Smooth muscle cell (in vitro differentiated cells): ENCODE data around the gene ARL15. TPM values are rescaled to one million over a fixed set of nuclear protein-coding genes. Genes with fewer than 3 reads are reported as not detected.
A peak's percentile ranks its signal among the peaks of the same experiment; 100 is the strongest.

Experiments
- DNase-seq: peaks from one replicate; lab custom pipeline; 2025; ENCODE audit not compliant: unreplicated experiment; lab: John Stamatoyannopoulos, UW
- H2AFZ ChIP-seq: fragments of 200-600 bp; sonication (generic); 2 replicates; pipeline ENCODE4 v1.6.0; 2016; ENCODE audit warnings: antibody characterized with exemption, low read depth, mild to moderate bottlenecking
- H3F3A ChIP-seq: fragments of 200-600 bp; sonication (generic); 2 replicates; pipeline ENCODE4 v1.6.0; 2017; ENCODE audit warnings: antibody characterized with exemption, low read depth
- H3K27ac ChIP-seq: fragments of 200-600 bp; sonication (generic); 2 replicates; pipeline ENCODE4 v1.5.1; 2016; ENCODE audit warnings: low read depth, mild to moderate bottlenecking
- H3K27me3 ChIP-seq: fragments of 200-600 bp; sonication (generic); 2 replicates; pipeline ENCODE4 v1.6.1; 2016; ENCODE audit warnings: low read depth, mild to moderate bottlenecking
- H3K36me3 ChIP-seq: fragments of 200-600 bp; sonication (generic); 2 replicates; pipeline ENCODE4 v1.5.1; 2016; ENCODE audit warnings: low read depth
- H3K4me1 ChIP-seq: fragments of 200-600 bp; sonication (generic); 2 replicates; pipeline ENCODE4 v1.5.1; 2016; ENCODE audit warnings: low read depth
- H3K4me2 ChIP-seq: fragments of 200-600 bp; sonication (generic); 2 replicates; pipeline ENCODE4 v1.6.0; 2016; ENCODE audit warnings: mild to moderate bottlenecking
- H3K4me3 ChIP-seq: fragments of 200-600 bp; sonication (generic); 2 replicates; pipeline ENCODE4 v1.5.1; 2016; ENCODE audit warnings: mild to moderate bottlenecking
- H3K79me2 ChIP-seq: fragments of 200-600 bp; sonication (generic); 2 replicates; pipeline ENCODE4 v1.6.0; 2016; ENCODE audit warnings: low read depth, mild to moderate bottlenecking
- H3K9ac ChIP-seq: fragments of 200-600 bp; sonication (generic); 2 replicates; pipeline ENCODE4 v1.6.0; 2016; ENCODE audit warnings: low read depth
- H3K9me3 ChIP-seq: fragments of 200-600 bp; sonication (generic); replicated peaks from 2 replicates; pipeline ENCODE4 v1.5.1; 2016; ENCODE audit warnings: low read depth
- H4K20me1 ChIP-seq: fragments of 200-600 bp; sonication (generic); 2 replicates; pipeline ENCODE4 v1.6.0; 2016; ENCODE audit warnings: low read depth
- WGBS: methylation state at CpG from one replicate; pipeline ENCODE4 v1.1.7; 2016; ENCODE audit warnings: low lambda C conversion rate; 5-methylcytosine and 5-hydroxymethylcytosine counted together
- polyA plus RNA-seq: library from polyadenylated mRNA; unstranded; fragments of >200 nt; fragmentation: Nextera tagmentation; extraction: Ambion mirVana; gene quantifications from 2 replicates; pipeline ENCODE4 v1.2.1, GENCODE V29; 2016
- total RNA-seq: library from RNA; depleted of rRNA; stranded (reverse); fragments of >200 nt; gene quantifications from 2 replicates; pipeline ENCODE4 v1.2.3, GENCODE V29; 2014
- TF ChIP-seq, protein P1 (sequence below): fragments of 200-600 bp; sonication (generic); IDR thresholded peaks from 2 replicates; pipeline ENCODE4 v1.5.1; 2017; ENCODE audit warnings: borderline replicate concordance, mild to moderate bottlenecking, antibody characterized with exemption; ENCODE audit not compliant: insufficient read depth, poor library complexity, severe bottlenecking

Gene ARL15
- total and polyA plus RNA-seq, 2 experiments from 2014 or later: 9.8 to 51.1 TPM

DNA sequence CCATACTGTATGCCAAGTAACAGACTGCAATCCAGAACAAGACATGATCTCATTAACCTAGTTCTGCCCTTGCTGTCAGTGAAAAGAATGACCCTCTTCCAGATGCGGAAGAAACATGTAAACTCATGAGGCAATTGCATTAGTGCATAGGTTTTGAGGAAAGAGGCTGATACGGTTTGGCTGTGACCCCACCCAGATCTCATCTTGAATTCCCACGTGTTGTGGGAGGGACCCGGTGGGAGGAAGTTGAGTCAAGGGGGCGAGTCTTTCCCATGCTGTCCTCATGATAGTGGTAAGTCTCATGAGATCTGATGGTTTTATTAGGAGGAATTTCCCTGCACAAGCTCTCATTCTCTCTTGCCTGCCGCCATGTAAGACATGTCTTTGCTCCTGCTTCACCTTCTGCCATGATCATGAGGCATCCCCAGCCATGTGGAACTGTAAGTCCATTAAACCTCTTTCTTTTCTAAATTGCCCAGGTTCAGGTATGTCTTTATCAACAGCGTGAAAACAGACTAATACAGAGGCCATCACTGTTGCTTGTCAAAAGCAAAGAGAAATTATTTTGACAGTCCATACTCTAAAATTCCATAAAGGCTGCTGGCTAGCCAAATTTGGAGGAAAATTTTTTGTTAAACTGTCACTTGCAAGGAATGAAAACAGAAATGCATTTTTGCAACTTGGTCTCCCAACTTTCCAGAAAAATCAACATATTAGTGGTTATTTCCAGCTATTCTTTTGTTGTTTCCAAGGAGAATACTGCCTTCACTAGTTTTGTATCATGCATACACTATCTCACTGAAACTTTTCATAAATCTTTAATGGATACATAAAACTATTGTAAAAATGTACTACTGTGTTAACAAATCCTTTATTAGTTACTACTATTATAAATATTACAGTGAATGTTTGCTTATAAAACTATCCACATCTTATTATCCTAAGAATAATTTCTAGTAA lies 3.2 kb upstream of the ARL15 start:
- H3K79me2 ChIP-seq: peaks cover 9% of the 10 kb centered on the region
- DNase-seq: no peak
- TF ChIP-seq, protein P1, sequence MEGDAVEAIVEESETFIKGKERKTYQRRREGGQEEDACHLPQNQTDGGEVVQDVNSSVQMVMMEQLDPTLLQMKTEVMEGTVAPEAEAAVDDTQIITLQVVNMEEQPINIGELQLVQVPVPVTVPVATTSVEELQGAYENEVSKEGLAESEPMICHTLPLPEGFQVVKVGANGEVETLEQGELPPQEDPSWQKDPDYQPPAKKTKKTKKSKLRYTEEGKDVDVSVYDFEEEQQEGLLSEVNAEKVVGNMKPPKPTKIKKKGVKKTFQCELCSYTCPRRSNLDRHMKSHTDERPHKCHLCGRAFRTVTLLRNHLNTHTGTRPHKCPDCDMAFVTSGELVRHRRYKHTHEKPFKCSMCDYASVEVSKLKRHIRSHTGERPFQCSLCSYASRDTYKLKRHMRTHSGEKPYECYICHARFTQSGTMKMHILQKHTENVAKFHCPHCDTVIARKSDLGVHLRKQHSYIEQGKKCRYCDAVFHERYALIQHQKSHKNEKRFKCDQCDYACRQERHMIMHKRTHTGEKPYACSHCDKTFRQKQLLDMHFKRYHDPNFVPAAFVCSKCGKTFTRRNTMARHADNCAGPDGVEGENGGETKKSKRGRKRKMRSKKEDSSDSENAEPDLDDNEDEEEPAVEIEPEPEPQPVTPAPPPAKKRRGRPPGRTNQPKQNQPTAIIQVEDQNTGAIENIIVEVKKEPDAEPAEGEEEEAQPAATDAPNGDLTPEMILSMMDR: no peak
- H3K9me3 ChIP-seq: no peaks in the 10 kb centered on the region
- H3K4me1 ChIP-seq: peaks cover 11% of the 10 kb centered on the region
- no peak overlapping the region for H3K4me2 ChIP-seq
- H3K36me3 ChIP-seq: no peaks in the 10 kb centered on the region
- no peaks in the 10 kb centered on the region for H3F3A ChIP-seq
- peaks cover 8% of the 10 kb centered on the region for H4K20me1 ChIP-seq
- no peak overlapping the region for H3K9ac ChIP-seq
- no peak overlapping the region for H3K27ac ChIP-seq
- H2AFZ ChIP-seq: no peak overlapping the region
- no peaks in the 10 kb centered on the region for H3K27me3 ChIP-seq
- no peak overlapping the region for H3K4me3 ChIP-seq
- 89% methylated on average over 7 of the region's 7 CpGs for WGBS

GRCh38 chr5:54312499-54312898 lies 2.1 kb upstream of the ARL15 start:
- H3K9me3 ChIP-seq: no peaks in the 10 kb centered on the region
- 79% methylated on average over 3 of the region's 3 CpGs for WGBS
- peaks cover 20% of the 10 kb centered on the region for H3K79me2 ChIP-seq
- TF ChIP-seq, protein P1: no peak
- no peaks in the 10 kb centered on the region for H3K36me3 ChIP-seq
- no peak overlapping the region for H2AFZ ChIP-seq
- no peak overlapping the region for H3K27ac ChIP-seq
- H3K4me3 ChIP-seq: no peak overlapping the region
- no peak overlapping the region for H3K9ac ChIP-seq
- no peaks in the 10 kb centered on the region for H3K27me3 ChIP-seq
- H3K4me2 ChIP-seq: no peak overlapping the region
- no peak for DNase-seq
- H3K4me1 ChIP-seq: peaks cover 20% of the 10 kb centered on the region
- H3F3A ChIP-seq: no peaks in the 10 kb centered on the region
- H4K20me1 ChIP-seq: peaks cover 19% of the 10 kb centered on the region

DNA sequence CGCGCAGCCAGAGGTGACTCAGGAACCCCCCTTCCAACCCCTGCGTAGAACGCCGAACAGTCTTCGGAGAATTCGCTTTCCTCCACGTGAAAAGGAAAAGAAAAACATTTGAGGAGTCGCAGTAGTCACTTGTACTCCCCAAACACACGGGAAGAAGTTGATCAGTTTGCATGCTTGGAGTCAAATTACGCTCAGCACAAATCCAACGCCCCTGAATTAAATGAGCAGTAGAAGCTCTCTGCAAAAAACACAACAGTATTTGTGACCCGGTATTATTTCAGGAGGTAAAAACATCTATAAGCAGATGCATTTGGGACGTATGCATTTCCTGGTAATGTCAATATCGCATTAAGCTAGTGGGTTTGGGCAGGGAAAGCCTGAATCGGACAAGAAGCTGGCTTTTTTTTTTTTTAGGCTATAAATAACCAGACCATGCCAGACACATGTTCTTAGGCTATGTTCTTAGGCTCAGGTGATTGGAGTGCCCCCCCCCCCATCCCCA lies 854 bp upstream of the ARL15 start:
- Histone ChIP-seq H2AFZ (peak overlapping the region; percentile 56), H3K9ac (peak overlapping the region; percentile 68), H3K27ac (peak overlapping the region; percentile 37), H3K4me2 (peak overlapping the region; percentile 95), H3K4me1 (peaks cover 20% of the 10 kb centered on the region), H3F3A (no peaks in the 10 kb centered on the region), H4K20me1 (peaks cover 28% of the 10 kb centered on the region), H3K27me3 (no peaks in the 10 kb centered on the region), H3K36me3 (no peaks in the 10 kb centered on the region), H3K79me2 (peaks cover 31% of the 10 kb centered on the region), H3K9me3 (no peaks in the 10 kb centered on the region), H3K4me3 (peak overlapping the region; percentile 67)
- WGBS: 1% methylated on average over 16 of the region's 16 CpGs
- TF ChIP-seq, protein P1: no peak
- DNase-seq: no peak
